Effector memory CD4-positive, alpha-beta T cell (primary cell): ENCODE data around the gene TCHP.

Source experiments
- DNase-seq, 3 donors: peaks; one replicate each; pipeline ENCODE4 v3.0.0-alpha.2; 2020
- H3K27ac ChIP-seq: 2 replicates; pipeline ENCODE4 v1.7.0; 2013; ENCODE audit warnings: mild to moderate bottlenecking, low read length, moderate library complexity; ENCODE audit not compliant: insufficient read depth, poor library complexity, severe bottlenecking
- H3K27me3 ChIP-seq: replicated peaks from 2 replicates; pipeline ENCODE4 v1.7.0; 2013; ENCODE audit warnings: mild to moderate bottlenecking, low read length; ENCODE audit not compliant: insufficient read depth, control insufficient read depth, poor library complexity, severe bottlenecking
- H3K36me3 ChIP-seq: 2 replicates; pipeline ENCODE4 v1.7.0; 2013; ENCODE audit warnings: mild to moderate bottlenecking, low read length, moderate library complexity; ENCODE audit not compliant: control insufficient read depth, insufficient read depth
- H3K4me1 ChIP-seq: 2 replicates; pipeline ENCODE4 v1.7.0; 2013; ENCODE audit warnings: low read length, mild to moderate bottlenecking; ENCODE audit not compliant: control insufficient read depth, insufficient read depth, poor library complexity, severe bottlenecking
- H3K4me3 ChIP-seq: 2 replicates; pipeline ENCODE4 v1.7.0; 2013; ENCODE audit warnings: low read length, low read depth, mild to moderate bottlenecking; ENCODE audit not compliant: insufficient read depth, poor library complexity, severe bottlenecking
- H3K9me3 ChIP-seq: 2 replicates; pipeline ENCODE4 v1.7.0; 2013; ENCODE audit warnings: mild to moderate bottlenecking, low read length, moderate library complexity; ENCODE audit not compliant: control insufficient read depth

The TCHP gene

DNA sequence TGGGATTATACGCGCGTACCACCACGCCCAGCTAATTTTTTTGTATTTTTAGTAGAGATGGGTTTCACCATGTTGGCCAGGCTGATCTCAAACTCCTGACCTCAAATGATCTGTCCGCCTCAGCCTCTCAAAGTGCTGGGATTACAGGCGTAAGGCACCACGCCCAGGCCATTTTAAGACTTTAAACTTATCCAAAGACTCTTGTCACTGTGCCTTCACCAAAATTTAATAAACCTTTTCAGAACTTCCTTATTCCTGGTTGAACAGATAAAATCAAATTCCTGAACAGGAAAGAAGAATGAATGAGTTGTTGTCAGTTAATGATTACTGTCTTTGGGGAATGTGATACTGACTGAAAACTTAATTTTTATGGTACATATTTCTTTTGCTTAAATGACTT is 58.3 kb downstream of the TCHP start:
- no peaks in the 10 kb centered on the region for H3K9me3 ChIP-seq
- H3K36me3 ChIP-seq, result peaks cover 70% of the 10 kb centered on the region
- DNase-seq, result no peak

DNA sequence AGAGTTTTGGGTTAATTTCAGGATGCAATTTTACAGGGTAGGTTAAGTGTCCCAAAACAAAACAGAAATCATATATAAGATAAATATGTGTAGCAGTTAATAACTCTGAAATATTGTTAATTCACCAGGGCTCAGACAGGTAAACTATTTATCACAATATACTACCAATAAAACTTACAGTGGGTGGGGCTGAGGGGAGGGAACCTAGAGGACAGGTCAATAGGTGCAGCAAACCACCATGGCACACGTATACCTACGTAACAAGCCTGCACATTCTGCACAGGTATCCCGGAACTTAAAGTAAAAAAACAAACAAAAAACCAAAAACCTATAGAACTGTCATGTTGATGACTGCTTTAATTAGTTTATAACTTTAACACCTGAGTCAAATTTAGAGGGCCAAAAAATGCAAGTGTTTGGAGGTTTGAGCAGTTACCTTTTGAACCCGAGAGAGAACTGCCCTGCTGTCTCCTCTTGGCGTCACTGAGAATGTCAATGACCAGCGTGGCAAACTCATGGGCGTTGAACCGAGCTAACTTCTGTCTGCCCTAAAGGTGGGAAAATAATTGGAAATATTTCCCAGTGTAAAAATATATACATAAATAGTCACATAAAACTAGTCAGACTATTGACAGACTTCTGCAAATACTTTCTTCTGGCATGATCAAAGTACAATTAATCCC is 59.5 kb downstream of the TCHP start:
- Histone ChIP-seq H3K27me3 (no peaks in the 10 kb centered on the region), H3K36me3 (peaks cover 74% of the 10 kb centered on the region), H3K9me3 (no peaks in the 10 kb centered on the region), H3K4me1 (no peaks in the 10 kb centered on the region), H3K27ac (no peak overlapping the region), H3K4me3 (no peak overlapping the region)
- DNase-seq, result no peak

More for the DNA sequence above, 58.3 kb downstream of the TCHP start:
- Histone ChIP-seq H3K4me1 (no peaks in the 10 kb centered on the region), H3K27me3 (no peaks in the 10 kb centered on the region), H3K4me3 (no peak overlapping the region), H3K27ac (no peak overlapping the region)

DNA sequence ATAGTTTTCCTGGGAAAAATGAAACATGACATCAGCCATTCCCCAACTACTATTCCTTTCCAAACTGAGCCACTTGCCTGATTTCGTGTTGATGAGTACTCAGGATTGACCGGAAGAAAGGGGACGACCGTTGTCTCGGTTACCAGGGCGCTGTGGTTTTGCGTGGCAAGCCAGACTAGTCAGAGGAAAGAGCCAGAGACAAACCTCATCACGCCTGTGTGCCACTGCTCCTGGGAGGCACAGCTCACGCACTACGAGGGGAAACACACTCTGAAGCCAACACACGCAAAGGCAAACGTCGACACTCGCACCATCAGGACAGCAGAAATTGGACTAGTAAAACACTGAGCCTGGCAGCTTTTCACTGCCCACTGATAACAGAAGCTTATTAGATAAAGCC is 61.1 kb downstream of the TCHP start:
- no peak overlapping the region for H3K4me3 ChIP-seq
- no peaks in the 10 kb centered on the region for H3K27me3 ChIP-seq
- H3K9me3 ChIP-seq, result no peaks in the 10 kb centered on the region
- no peak overlapping the region for H3K27ac ChIP-seq
- no peaks in the 10 kb centered on the region for H3K4me1 ChIP-seq
- no peak for DNase-seq
- peaks cover 82% of the 10 kb centered on the region for H3K36me3 ChIP-seq

DNA sequence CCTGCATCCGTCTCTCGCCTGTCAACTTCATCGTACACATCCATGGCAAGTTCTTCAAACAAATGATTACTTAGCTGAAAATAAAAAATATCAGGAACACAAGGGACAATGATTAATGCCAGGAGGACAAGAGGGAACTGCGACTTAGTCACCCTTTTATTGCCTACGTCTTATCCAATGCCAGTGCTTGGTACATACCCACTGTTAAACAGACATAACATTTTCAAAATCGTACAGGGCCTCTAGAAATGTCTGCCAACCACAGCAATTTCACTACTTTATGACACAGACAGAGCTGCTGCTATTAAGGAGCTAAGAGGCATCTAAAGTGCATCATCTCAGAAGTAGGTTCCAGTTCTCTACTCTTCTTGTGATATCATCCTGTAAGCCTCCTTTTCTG is 61.5 kb downstream of the TCHP start:
- no peak for DNase-seq
- Histone ChIP-seq H3K4me3 (no peak overlapping the region), H3K9me3 (no peaks in the 10 kb centered on the region), H3K27me3 (no peaks in the 10 kb centered on the region), H3K4me1 (no peaks in the 10 kb centered on the region), H3K27ac (no peak overlapping the region), H3K36me3 (peaks cover 78% of the 10 kb centered on the region)

DNA sequence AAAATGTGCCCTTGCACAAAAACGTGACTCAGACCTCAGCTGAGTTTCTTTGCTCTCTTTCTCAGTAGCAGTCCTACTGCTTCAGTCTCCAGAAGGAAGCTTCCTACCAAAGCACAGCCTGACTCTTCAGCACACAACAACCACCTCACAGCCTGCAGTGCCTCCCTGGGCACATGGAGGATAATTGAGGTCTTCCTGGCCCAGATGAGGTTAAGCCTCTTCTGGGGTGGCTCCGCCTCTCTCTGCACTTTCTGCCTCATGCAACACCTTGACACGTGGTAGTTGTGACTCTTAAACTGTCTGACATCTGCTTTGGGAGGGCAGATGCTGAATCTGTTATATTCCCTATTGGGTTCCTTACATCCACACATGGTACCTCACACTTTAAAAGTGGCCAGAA is 62.3 kb downstream of the TCHP start:
- Histone ChIP-seq H3K36me3 (peaks cover 73% of the 10 kb centered on the region), H3K27me3 (no peaks in the 10 kb centered on the region), H3K27ac (no peak overlapping the region), H3K4me1 (no peaks in the 10 kb centered on the region), H3K4me3 (no peak overlapping the region), H3K9me3 (no peaks in the 10 kb centered on the region)
- DNase-seq, result no peak

DNA sequence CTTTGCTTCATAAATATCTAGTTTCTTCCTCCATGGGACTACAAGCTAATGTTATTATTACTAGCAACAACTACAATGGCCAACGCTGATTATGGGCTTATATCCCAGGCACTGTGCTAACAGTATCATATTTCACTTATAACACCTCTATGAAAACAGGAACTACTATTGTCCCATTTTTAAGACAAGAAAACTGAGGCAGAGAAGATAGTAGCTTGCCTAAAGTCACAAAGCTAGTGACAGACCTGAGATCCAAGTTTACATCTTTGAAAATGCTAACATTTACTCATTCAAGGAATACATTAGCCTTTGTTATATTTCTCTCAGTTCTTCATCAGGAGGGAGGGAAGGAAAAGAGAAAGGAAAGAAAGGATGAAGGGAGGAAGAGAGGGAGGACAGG is 63.3 kb downstream of the TCHP start:
- Histone ChIP-seq H3K36me3 (peaks cover 64% of the 10 kb centered on the region), H3K4me1 (peaks cover 2% of the 10 kb centered on the region), H3K9me3 (no peaks in the 10 kb centered on the region), H3K27ac (no peak overlapping the region), H3K4me3 (no peak overlapping the region), H3K27me3 (no peaks in the 10 kb centered on the region)
- no peak for DNase-seq

DNA sequence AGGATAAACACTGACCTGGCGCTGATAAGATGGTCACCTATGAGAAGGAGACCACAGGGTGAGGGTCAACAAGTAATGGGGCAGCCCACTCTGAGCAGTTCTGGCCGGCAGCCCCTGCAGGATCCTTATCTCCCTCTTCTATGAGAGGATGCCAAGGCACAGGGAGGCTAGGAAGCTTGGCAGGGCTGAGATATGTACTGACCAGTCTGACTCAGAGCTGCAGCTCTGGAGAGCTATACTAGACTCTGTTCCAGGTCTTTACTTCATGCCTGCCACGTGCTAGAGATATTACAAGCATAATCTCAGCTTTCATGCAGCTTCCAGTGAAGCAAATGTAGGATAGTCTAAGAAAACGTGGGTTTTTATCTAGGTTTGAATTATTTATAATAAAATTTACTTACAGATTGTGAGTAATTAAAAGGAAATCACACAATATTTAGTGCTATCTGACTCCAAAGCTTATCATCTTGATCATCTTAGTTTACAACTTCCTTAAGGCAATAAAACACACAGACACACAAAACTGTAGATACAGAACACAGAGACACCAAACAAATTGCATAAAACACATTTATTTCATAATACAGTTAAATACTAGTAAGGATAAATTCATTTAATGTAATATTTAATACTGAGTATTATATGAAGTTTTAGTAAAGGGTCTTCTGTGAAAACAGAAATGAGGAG is 63.8 kb downstream of the TCHP start:
- Histone ChIP-seq H3K4me3 (no peak overlapping the region), H3K27ac (no peak overlapping the region), H3K36me3 (peaks cover 60% of the 10 kb centered on the region), H3K9me3 (no peaks in the 10 kb centered on the region), H3K4me1 (peaks cover 3% of the 10 kb centered on the region), H3K27me3 (no peaks in the 10 kb centered on the region)
- no peak for DNase-seq

DNA sequence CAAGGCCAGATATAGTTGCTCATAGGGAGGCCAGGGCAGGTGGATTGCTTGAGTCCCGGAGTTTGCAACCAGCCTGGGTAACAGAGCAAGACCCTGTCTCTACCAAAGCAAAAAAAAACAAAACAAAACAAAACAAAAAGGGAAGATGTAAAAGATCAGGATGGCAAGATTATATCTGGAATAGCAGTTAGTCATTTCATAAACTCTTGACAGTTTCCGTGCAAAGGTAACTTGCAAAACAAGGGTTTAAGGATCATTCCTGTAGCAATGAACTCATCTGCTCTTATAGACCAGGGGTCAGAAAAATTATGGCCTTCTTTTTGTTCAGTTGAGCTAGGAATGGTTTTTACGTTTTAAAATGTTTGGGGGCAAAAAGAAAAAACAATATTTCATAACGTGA is 66.5 kb downstream of the TCHP start:
- H3K4me1 ChIP-seq, result peaks cover 3% of the 10 kb centered on the region
- DNase-seq, result no peak
- peaks cover 52% of the 10 kb centered on the region for H3K36me3 ChIP-seq
- H3K27me3 ChIP-seq, result no peaks in the 10 kb centered on the region
- no peak overlapping the region for H3K27ac ChIP-seq
- H3K4me3 ChIP-seq, result no peak overlapping the region
- H3K9me3 ChIP-seq, result no peaks in the 10 kb centered on the region

DNA sequence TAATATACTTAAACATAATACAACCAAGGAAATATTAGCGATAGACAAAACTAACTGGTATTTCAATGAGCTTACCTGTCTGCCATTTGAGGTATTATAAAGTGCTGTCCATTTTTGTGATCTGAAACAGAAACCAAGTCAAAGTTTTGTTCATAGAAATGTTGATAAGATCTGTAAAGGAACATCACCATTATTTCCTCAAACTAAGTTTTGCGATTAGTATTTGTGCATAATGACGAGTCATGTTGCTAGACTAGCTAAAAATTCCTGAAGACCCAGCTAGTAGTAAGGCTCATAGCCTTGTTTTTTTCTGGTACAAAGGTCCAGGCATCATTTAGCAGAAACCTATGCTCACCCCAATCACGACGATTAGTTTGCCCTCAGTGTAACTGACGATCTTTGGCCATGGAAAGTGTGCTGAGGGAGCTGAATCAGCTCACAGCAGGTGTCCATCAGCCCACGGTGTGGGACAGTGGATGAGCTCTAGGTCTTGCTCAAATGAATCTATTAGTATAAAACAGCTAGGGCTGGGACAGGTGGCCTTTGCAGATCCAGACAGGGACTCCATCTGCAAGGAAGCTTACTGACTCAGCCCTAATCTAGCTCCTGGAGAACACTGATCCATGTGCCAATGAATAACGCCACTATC is 67.4 kb downstream of the TCHP start:
- Histone ChIP-seq H3K4me3 (peak overlapping the region; percentile 29), H3K27ac (peak overlapping the region; percentile 56), H3K36me3 (peaks cover 46% of the 10 kb centered on the region), H3K4me1 (peaks cover 3% of the 10 kb centered on the region), H3K9me3 (no peaks in the 10 kb centered on the region), H3K27me3 (no peaks in the 10 kb centered on the region)
- DNase-seq, result no peak
